GM12891 (cell line): ENCODE measurements around the gene CERS3.

Source experiments
- PAX5 ChIP-seq: IDR thresholded peaks from 2 replicates; pipeline ENCODE4 v1.6.1; 2011; ENCODE audit warnings: low read length, moderate library complexity, mild to moderate bottlenecking; ENCODE audit not compliant: insufficient read depth, severe bottlenecking
- POLR2A ChIP-seq: IDR thresholded peaks from 2 replicates; pipeline ENCODE4 v1.6.1; 2011; ENCODE audit warnings: low read depth, low read length, control low read depth
- POLR2AphosphoS5 ChIP-seq: IDR thresholded peaks from 2 replicates; pipeline ENCODE4 v1.6.1; 2011; ENCODE audit warnings: low read depth, low read length, control low read depth
- POU2F2 ChIP-seq: IDR thresholded peaks from 2 replicates; pipeline ENCODE4 v1.6.1; 2011; ENCODE audit warnings: low read depth, mild to moderate bottlenecking, control low read depth, low read length, moderate library complexity
- SPI1 ChIP-seq: IDR thresholded peaks from 2 replicates; pipeline ENCODE4 v1.6.1; 2011; ENCODE audit warnings: low read depth, low read length, control low read depth
- TAF1 ChIP-seq: IDR thresholded peaks from 2 replicates; pipeline ENCODE4 v1.6.1; 2011; ENCODE audit warnings: low read depth, low read length, control low read depth

DNA sequence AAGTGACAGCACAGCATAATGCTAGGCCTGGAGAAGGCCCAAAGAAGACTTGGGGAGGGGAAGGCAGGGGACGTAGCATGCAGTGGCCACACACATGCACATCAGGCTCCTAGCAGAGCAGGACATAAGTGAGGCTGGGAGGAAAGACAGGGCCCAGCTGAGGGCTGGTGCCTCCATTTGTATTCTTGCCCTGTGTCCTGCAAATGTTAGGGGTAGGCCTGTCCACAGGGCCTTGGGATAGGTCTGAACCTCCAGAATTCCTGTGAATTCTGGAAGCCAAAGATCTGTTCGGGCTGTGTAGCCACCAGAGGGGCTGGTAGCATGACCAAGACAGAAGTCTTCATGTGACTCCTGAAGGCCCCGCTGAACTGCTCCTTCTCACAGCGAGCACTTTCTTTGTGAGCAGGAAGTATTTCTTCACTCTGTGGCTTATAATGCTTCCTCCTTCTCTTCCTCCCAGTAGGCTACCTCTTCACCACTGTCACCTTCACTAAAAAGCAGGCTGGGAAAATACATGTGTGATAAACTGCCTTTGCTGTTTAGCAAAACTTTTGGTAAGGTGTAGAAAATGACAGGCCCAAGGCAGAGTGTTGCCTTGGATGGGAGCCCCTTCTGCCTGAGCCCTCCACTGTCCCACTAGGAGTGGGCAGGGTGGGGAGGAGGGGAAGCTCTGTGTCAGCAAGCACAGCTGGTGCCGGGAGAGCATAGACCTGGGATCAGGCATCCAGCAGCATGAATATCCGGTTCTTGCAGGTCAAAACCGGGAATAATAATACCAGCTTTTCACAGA is 8.4 kb downstream of the CERS3 start:
- no peak for TF ChIP-seq TAF1
- TF ChIP-seq POLR2A = no peak
- no peak for TF ChIP-seq POLR2AphosphoS5
- no peak for TF ChIP-seq PAX5
- TF ChIP-seq SPI1 = no peak
- no peak for TF ChIP-seq POU2F2
